Uterus (tissue), 2 donors: ENCODE data around the gene TMEM184B.

ENCODE experiments used
- POLR2A ChIP-seq, 2 donors: fragments of 450-650 bp; IDR thresholded peaks; one replicate each; pipeline ENCODE4 v1.6.1; 2016; ENCODE audit warnings: antibody characterized with exemption in 2 of 2, mild to moderate bottlenecking in 1 of 2, moderate library complexity in 1 of 2
- TF ChIP-seq, protein P1 (sequence below), 4 experiments: fragments of 200-600 bp in 2 of 4; fragments of 450-650 bp in 2 of 4; sonication (generic) in 2 of 4; IDR thresholded peaks; one replicate each; pipeline ENCODE4 v1.5.1; 2016 to 2019; ENCODE audit warnings: antibody characterized with exemption in 4 of 4, mild to moderate bottlenecking in 2 of 4, moderate library complexity in 1 of 4

DNA sequence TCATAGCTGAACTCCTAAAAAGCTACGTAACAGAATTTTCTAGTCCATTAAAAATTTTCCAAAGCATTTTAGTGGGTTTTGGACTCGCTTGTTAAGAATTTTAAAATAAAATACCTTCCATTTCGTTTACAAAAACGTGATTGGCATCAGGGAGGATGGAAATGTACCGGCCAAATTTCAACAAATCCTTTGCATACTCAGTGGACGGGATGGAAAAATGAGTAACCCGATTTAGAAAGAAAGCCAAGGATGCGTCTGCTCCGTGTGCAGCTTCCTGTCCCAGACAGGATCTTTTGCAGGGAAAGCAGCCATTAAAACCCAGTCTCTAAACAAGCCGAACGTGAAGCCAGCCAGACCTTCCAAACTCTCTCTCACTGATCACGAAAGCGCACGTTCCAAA is 15.6 kb downstream of the TMEM184B start:
- TF ChIP-seq, protein P1, sequence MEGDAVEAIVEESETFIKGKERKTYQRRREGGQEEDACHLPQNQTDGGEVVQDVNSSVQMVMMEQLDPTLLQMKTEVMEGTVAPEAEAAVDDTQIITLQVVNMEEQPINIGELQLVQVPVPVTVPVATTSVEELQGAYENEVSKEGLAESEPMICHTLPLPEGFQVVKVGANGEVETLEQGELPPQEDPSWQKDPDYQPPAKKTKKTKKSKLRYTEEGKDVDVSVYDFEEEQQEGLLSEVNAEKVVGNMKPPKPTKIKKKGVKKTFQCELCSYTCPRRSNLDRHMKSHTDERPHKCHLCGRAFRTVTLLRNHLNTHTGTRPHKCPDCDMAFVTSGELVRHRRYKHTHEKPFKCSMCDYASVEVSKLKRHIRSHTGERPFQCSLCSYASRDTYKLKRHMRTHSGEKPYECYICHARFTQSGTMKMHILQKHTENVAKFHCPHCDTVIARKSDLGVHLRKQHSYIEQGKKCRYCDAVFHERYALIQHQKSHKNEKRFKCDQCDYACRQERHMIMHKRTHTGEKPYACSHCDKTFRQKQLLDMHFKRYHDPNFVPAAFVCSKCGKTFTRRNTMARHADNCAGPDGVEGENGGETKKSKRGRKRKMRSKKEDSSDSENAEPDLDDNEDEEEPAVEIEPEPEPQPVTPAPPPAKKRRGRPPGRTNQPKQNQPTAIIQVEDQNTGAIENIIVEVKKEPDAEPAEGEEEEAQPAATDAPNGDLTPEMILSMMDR (IDR thresholded peaks at IDR 0.05): no peak
- TF ChIP-seq POLR2A (IDR thresholded peaks at IDR 0.05): peak in 1 of 2 donors; percentile 27
